ENCODE results near the gene C17orf100. TPM values are rescaled to one million over a fixed set of nuclear protein-coding genes. Genes with fewer than 3 reads are reported as not detected.

Gene C17orf100
- total and polyA plus RNA-seq, 2 of the 13 experiments (the other 11 are each of a cell fraction or from before 2014, with no cell fraction given) = 3.6 to 8.7 TPM

DNA sequence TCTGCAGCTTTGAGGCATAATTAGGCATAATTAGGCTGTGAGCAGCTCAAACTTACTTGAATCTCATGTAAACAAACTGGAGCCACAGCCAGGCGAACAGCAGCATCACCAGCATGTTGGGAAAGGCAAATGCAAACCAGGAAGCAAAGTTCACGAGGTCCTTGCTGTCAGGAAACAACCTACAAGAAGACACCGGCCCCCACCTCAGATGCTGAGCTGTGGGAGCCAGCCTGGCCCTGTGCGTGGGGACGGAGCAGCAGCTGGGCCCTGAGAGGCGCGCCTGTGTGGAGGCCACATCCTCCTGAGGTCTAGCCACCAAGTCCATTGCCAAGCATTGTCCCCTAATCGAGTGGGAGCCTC, 49.4 kb downstream of the C17orf100 start (continued):
- TF ChIP-seq, protein P1, sequence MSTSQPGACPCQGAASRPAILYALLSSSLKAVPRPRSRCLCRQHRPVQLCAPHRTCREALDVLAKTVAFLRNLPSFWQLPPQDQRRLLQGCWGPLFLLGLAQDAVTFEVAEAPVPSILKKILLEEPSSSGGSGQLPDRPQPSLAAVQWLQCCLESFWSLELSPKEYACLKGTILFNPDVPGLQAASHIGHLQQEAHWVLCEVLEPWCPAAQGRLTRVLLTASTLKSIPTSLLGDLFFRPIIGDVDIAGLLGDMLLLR (CRISPR knock-in tag; IDR thresholded peaks at IDR 0.05) = no peak
- no peak for TF ChIP-seq HOXA7 (CRISPR knock-in tag; IDR thresholded peaks at IDR 0.05)
- TF ChIP-seq MTF2 (CRISPR knock-in tag; IDR thresholded peaks at IDR 0.05; ENCODE audit: borderline replicate concordance) = no peak
- peak; percentile 81; the same call in 1 of the 2 replicates for TF ChIP-seq ZNF354B (CRISPR knock-in tag; IDR thresholded peaks at IDR 0.05)
- no peak for TF ChIP-seq MXD1 (CRISPR knock-in tag; IDR thresholded peaks at IDR 0.05)
- TF ChIP-seq ZKSCAN5 (CRISPR knock-in tag; IDR thresholded peaks at IDR 0.05) = no peak; the same call in 1 of the 2 replicates
- no peak for TF ChIP-seq TRAFD1 (CRISPR knock-in tag; IDR thresholded peaks at IDR 0.05; ENCODE audit: borderline replicate concordance)
- no peak for TF ChIP-seq ZNF891 (CRISPR knock-in tag; IDR thresholded peaks at IDR 0.05)
- TF ChIP-seq, protein P2, sequence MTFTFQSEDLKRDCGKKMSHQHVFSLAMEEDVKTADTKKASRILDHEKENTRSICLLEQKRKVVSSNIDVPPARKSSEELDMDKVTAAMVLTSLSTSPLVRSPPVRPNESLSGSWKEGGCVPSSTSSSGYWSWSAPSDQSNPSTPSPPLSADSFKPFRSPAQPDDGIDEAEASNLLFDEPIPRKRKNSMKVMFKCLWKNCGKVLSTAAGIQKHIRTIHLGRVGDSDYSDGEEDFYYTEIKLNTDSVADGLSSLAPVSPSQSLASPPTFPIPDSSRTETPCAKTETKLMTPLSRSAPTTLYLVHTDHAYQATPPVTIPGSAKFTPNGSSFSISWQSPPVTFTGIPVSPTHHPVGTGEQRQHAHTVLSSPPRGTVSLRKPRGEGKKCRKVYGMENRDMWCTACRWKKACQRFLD (CRISPR knock-in tag; IDR thresholded peaks at IDR 0.05; ENCODE audit: borderline replicate concordance) = no peak
- TF ChIP-seq ZFYVE20 (CRISPR knock-in tag; IDR thresholded peaks at IDR 0.05; ENCODE audit: borderline replicate concordance, low read depth) = no peak
- TF ChIP-seq ELF1 (CRISPR knock-in tag; IDR thresholded peaks at IDR 0.05) = no peak
- TF ChIP-seq, protein P3, sequence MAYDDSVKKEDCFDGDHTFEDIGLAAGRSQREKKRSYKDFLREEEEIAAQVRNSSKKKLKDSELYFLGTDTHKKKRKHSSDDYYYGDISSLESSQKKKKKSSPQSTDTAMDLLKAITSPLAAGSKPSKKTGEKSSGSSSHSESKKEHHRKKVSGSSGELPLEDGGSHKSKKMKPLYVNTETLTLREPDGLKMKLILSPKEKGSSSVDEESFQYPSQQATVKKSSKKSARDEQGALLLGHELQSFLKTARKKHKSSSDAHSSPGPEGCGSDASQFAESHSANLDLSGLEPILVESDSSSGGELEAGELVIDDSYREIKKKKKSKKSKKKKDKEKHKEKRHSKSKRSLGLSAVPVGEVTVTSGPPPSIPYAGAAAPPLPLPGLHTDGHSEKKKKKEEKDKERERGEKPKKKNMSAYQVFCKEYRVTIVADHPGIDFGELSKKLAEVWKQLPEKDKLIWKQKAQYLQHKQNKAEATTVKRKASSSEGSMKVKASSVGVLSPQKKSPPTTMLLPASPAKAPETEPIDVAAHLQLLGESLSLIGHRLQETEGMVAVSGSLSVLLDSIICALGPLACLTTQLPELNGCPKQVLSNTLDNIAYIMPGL (CRISPR knock-in tag; IDR thresholded peaks at IDR 0.05; ENCODE audit: borderline replicate concordance in 1 of 2, low read depth in 1 of 2) = no peak; a peak in 1 of 4 replicates
- peak; percentile 68; the same call in 1 of the 2 replicates for TF ChIP-seq ZFP41 (CRISPR knock-in tag; IDR thresholded peaks at IDR 0.05; ENCODE audit: borderline replicate concordance)
- no peak for TF ChIP-seq MLXIP (CRISPR knock-in tag; IDR thresholded peaks at IDR 0.05; ENCODE audit: borderline replicate concordance)
- TF ChIP-seq ZBTB39 (CRISPR knock-in tag; IDR thresholded peaks at IDR 0.05) = no peak
- no peak for TF ChIP-seq ZNF670 (CRISPR knock-in tag; IDR thresholded peaks at IDR 0.05; ENCODE audit: borderline replicate concordance)
- TF ChIP-seq HNRNPH1 (optimal IDR thresholded peaks at IDR 0.05; ENCODE audit: low read depth, low read length) = no peak
